Naive thymus-derived CD4-positive, alpha-beta T cell (primary cell): Measurements from ENCODE around the gene CPT1A. TPM values are rescaled to one million over a fixed set of nuclear protein-coding genes. Genes with fewer than 3 reads are reported as not detected.

Experiments
- ATAC-seq: fragments of 150-1000 bp; cut with Tn5 transposase; 2 replicates; pipeline ENCODE4 v1.10.0; 2021; ENCODE audit warnings: mild to moderate bottlenecking, moderate library complexity
- CTCF ChIA-PET: fragments of 350-600 bp; sonication (Branson Sonifier 250); formaldehyde crosslinking; loops from one replicate; lab custom pipeline; 2021; ENCODE audit warnings: antibody characterized with exemption; lab: Charles Lee
- POLR2A ChIA-PET: fragments of 350-600 bp; sonication (Branson Sonifier 250); formaldehyde crosslinking; loops from one replicate; lab custom pipeline; 2021; ENCODE audit warnings: antibody characterized with exemption, inconsistent platforms; lab: Charles Lee
- DNase-seq, 9 donors: peaks; one replicate each; pipeline versions ENCODE4 v3.0.0 to v3.0.0-alpha.2; 2020 to 2022; ENCODE audit warnings: mixed read lengths in 1 of 9
- H3K27ac ChIP-seq: one replicate; pipeline ENCODE4 v1.7.0; 2013; ENCODE audit warnings: mild to moderate bottlenecking, low read depth, low read length, moderate library complexity
- H3K27me3 ChIP-seq, 2 donors: one replicate each; pipeline ENCODE4 v1.7.0; 2013; ENCODE audit warnings: low read length in 2 of 2, mild to moderate bottlenecking in 2 of 2, moderate library complexity in 2 of 2; ENCODE audit not compliant: control insufficient read depth in 2 of 2, insufficient read depth in 2 of 2
- H3K36me3 ChIP-seq, 3 experiments: 1 replicate in 2 of 3; 2 replicates in 1 of 3; pipeline ENCODE4 v1.7.0; 2013; ENCODE audit warnings: low read length in 3 of 3, mild to moderate bottlenecking in 3 of 3, moderate library complexity in 1 of 3; ENCODE audit not compliant: insufficient read depth in 3 of 3, control insufficient read depth in 2 of 3
- H3K4me1 ChIP-seq, 2 donors: one replicate each; pipeline ENCODE4 v1.7.0; 2013; ENCODE audit warnings: low read length in 2 of 2, mild to moderate bottlenecking in 2 of 2, moderate library complexity in 1 of 2; ENCODE audit not compliant: control insufficient read depth in 2 of 2, insufficient read depth in 2 of 2
- H3K4me3 ChIP-seq: 2 replicates; pipeline ENCODE4 v1.7.0; 2013; ENCODE audit warnings: mild to moderate bottlenecking, low read length
- H3K9me3 ChIP-seq, 3 experiments: 1 replicate in 2 of 3; 2 replicates in 1 of 3; pipeline ENCODE4 v1.7.0; 2013; ENCODE audit warnings: low read length in 3 of 3; ENCODE audit not compliant: control insufficient read depth in 2 of 3
- H3K27ac Mint-ChIP-seq, 9 donors: one replicate each; pipeline ENCODE4 v1.8.0; 2020 to 2022; ENCODE audit warnings: mixed read lengths in 9 of 9, mild to moderate bottlenecking in 8 of 9, moderate library complexity in 5 of 9, inconsistent platforms in 2 of 9
- H3K27me3 Mint-ChIP-seq, 5 donors: one replicate each; pipeline ENCODE4 v1.8.0; 2021 to 2022; ENCODE audit warnings: mixed read lengths in 5 of 5, mild to moderate bottlenecking in 1 of 5
- H3K36me3 Mint-ChIP-seq, 5 donors: one replicate each; pipeline ENCODE4 v1.8.0; 2020 to 2022; ENCODE audit warnings: mixed read lengths in 5 of 5, mild to moderate bottlenecking in 3 of 5, inconsistent platforms in 1 of 5
- H3K4me1 Mint-ChIP-seq, 7 donors: one replicate each; pipeline ENCODE4 v1.8.0; 2020 to 2022; ENCODE audit warnings: mixed read lengths in 7 of 7, mild to moderate bottlenecking in 3 of 7, inconsistent platforms in 1 of 7
- H3K4me3 Mint-ChIP-seq, 10 donors: one replicate each; pipeline ENCODE4 v1.8.0; 2020 to 2022; ENCODE audit warnings: mild to moderate bottlenecking in 10 of 10, mixed read lengths in 10 of 10, moderate library complexity in 6 of 10, inconsistent platforms in 2 of 10
- H3K9me3 Mint-ChIP-seq, 11 donors: one replicate each; pipeline ENCODE4 v1.8.0; 2020 to 2022; ENCODE audit warnings: mixed read lengths in 11 of 11, mild to moderate bottlenecking in 4 of 11, inconsistent platforms in 1 of 11, moderate library complexity in 1 of 11
- intact Hi-C, 2 donors: fragments of 100-400 bp; cut with micrococcal nuclease; formaldehyde crosslinking; loops; one replicate each; pipeline ENCODE4 v1.15.1; 2023
- polyA plus RNA-seq, 2 donors: library from polyadenylated mRNA; unstranded; fragments of 300-500 nt; fragmentation: Illumina TruSeq; gene quantifications; one replicate each; pipeline ENCODE4 v1.2.3, GENCODE V29; 2021
- total RNA-seq, 6 experiments: library from RNA in 5 of 6; stranded (reverse) in 5 of 6; gene quantifications; 1 replicate in 5 of 6; 2 replicates in 1 of 6; pipeline ENCODE4 v1.2.3 and lab custom pipeline; 2021 to 2026

The CPT1A gene
- total and polyA plus RNA-seq, 7 experiments from 2014 or later = 2.3 to 52.7 (median 20.0) TPM

DNA sequence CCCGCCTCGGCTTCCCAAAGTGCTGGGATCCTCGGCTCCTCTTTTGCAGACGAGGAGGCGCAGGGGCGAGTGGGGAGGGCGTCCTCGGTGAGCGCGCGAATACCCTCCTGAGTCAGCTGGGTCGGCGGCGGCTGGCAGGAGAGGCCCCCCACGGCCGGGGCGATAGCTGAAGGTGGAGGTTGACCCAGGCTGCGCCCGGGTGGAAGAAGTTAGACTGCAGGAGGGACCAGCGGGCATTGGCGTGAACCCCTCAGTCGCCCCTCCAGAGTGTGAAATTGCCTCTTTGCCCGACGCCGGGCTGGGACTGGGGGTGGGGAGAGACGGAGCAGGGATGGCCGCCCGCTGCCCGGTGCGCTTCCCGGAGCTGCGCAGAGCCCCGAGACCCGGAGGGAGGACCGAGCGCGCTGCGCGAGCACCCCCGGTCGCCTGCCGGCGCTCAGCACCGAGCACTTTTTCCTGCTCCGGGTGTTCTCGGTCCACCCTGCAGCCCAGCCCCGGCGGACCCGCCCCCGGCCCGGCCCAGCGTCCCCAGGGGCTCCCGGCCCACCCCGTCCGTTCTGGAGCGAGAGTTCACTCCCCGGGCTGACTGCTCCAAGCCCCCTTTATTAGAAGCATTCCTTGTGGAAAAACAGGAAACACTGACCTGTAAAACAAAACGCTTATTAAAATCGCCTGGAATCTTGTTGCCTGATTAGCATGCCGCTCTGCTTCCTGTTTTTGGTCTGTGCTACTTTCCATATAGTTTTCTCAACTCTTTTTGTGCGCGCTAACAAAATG lies 13.7 kb upstream of the CPT1A start:
- ChIA-PET POLR2A (no interaction called here), CTCF (no interaction called here)
- Histone ChIP-seq H3K9me3 (no peaks in the 10 kb centered on the region), H3K36me3 (no peaks in the 10 kb centered on the region), H3K4me3 (peak overlapping the region; percentile 39), H3K27ac (no peak overlapping the region), H3K27me3 (peaks cover 0 to 6% of the 10 kb centered on the region in 2 donors), H3K4me1 (peaks cover 4% of the 10 kb centered on the region in 2 donors)
- Mint-ChIP-seq H3K27ac (no peak overlapping the region), H3K9me3 (peaks cover 0 to 1% (median 0%) of the 10 kb centered on the region in 11 donors), H3K4me3 (peak overlapping the region; percentile 7 to 86 (median 74)), H3K4me1 (peaks cover 0 to 11% (median 5%) of the 10 kb centered on the region in 7 donors), H3K27me3 (peaks cover 14 to 55% (median 18%) of the 10 kb centered on the region in 5 donors), H3K36me3 (peaks cover 0 to 3% (median 0%) of the 10 kb centered on the region in 5 donors)
- DNase-seq = peak in 3 of 9 donors; percentile 11 to 29 (median 21)
- ATAC-seq = peak; percentile 69
- intact Hi-C loops = loop anchor here in 1 of 2 donors (2.0 kb wide), 1 partner anchor 17 kb away; no protein-coding TSS in a partner anchor

DNA sequence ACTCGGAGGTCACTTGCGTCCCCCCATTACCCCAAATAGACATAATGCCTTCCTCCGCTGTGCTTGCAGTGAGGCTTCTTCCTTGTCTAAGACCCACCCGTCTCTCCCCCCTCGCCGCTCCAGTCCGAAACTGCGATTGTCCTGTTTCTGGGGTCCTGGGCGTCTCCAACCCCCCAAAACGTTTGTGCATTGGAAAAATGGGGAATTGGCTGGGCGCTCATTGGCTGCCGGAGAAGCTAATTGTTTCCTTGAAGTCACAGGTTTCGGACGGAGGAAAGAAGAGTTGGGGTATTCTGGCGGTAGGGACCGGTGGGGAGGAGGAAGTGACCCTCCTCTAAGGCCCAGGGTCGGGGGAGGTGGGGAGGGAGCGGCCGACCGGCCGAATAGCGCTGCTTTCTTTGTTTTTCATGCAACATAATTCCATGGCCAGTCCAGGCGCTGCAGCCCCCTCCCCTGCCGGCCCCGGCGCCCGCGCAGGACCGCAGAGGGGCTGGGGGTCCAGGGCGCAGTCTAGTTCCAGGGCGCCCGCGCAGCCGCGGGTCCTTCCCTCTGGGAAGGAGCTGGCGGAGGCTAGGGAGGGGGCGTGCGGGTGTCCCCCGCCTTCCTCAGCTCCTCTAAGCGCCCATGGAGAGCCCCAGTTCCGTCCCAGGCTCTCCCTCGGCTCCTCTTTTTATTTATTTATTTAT lies 12.7 kb upstream of the CPT1A start:
- no peak overlapping the region for H3K27ac ChIP-seq
- H3K9me3 ChIP-seq = no peaks in the 10 kb centered on the region
- ChIA-PET POLR2A (no interaction called here), CTCF (interaction anchor here (0.6 kb wide), 1 partner anchor 178 kb away, joined by 3 read pairs; no protein-coding TSS in a partner anchor)
- Mint-ChIP-seq H3K4me3 (peak overlapping the region in 8 of 10 donors; percentile 14 to 80 (median 66)), H3K27me3 (peaks cover 14 to 55% (median 18%) of the 10 kb centered on the region in 5 donors), H3K36me3 (peaks cover 0 to 3% (median 0%) of the 10 kb centered on the region in 5 donors), H3K9me3 (peaks cover 0 to 1% (median 0%) of the 10 kb centered on the region in 11 donors), H3K27ac (no peak overlapping the region), H3K4me1 (peaks cover 0 to 11% (median 5%) of the 10 kb centered on the region in 7 donors)
- no peak overlapping the region for H3K4me3 ChIP-seq
- DNase-seq (no peak), ATAC-seq (no peak)
- H3K4me1 ChIP-seq = peaks cover 4% of the 10 kb centered on the region in 2 donors
- peaks cover 0 to 6% of the 10 kb centered on the region in 2 donors for H3K27me3 ChIP-seq
- intact Hi-C loops = loop anchor here in 1 of 2 donors (2.0 kb wide), 1 partner anchor 16 kb away; no protein-coding TSS in a partner anchor
- no peaks in the 10 kb centered on the region for H3K36me3 ChIP-seq

DNA sequence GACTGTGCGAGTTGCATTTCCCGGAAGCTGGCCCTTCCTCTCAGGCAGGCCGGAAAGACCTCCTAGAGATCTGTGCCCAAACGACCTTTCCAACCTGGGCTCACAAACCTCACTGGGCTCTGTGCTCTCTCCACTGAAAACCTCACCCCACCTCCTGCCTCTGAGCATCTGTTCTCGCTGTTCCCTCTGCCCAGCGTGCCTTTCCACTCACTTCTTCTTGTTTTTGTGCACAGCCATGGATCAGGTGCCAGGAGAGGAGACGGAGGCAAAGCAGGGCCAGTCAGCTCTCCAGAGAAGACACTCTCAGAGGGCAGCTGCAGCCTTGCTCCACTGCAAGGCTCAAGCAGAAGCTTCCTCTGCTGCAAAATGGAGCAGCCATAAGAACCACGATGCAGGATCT lies 10.9 kb upstream of the CPT1A start:
- POLR2A ChIA-PET = no interaction called here
- no peak overlapping the region for H3K4me3 ChIP-seq
- CTCF ChIA-PET = interaction anchor here (0.5 to 1.0 kb wide), 3 partner anchors 10 to 1516 kb away, joined by 3 to 4 read pairs (median 4); no protein-coding TSS in a partner anchor

DNA sequence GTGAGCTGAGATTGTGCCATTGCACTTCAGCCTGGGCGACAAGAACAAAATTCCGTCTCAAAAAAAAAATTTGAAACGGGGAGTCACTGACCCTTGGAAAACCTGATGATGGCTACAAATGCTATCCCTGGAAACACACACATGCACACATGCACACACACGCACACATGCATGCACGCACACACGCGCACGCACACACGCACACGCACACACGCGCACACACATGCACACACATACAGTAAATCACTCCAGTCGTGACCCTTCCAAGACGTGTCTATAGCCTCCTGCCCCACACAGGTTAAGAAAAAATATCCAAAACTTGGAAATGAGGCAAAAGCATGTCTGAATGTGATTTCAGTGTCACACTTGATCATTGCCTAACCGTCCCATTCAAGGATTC lies 6.7 kb upstream of the CPT1A start:
- Mint-ChIP-seq H3K4me3 (no peak overlapping the region), H3K9me3 (no peaks in the 10 kb centered on the region), H3K27me3 (peaks cover 4 to 44% (median 10%) of the 10 kb centered on the region in 5 donors), H3K4me1 (peaks cover 4 to 9% (median 5%) of the 10 kb centered on the region in 7 donors), H3K36me3 (no peaks in the 10 kb centered on the region), H3K27ac (no peak overlapping the region)
- CTCF ChIA-PET = no interaction called here
- Histone ChIP-seq H3K4me3 (no peak overlapping the region), H3K27ac (no peak overlapping the region), H3K36me3 (no peaks in the 10 kb centered on the region), H3K4me1 (peaks cover 4% of the 10 kb centered on the region in 2 donors), H3K27me3 (no peaks in the 10 kb centered on the region), H3K9me3 (no peaks in the 10 kb centered on the region)
- DNase-seq (no peak), ATAC-seq (no peak)
- POLR2A ChIA-PET = no interaction called here
- intact Hi-C loops = loop anchor here in 1 of 2 donors (10.0 kb wide), 1 partner anchor 796 kb away; the partner anchor contains the start of gene CCND1

More for the DNA sequence above, 10.9 kb upstream of the CPT1A start:
- Histone ChIP-seq H3K9me3 (no peaks in the 10 kb centered on the region), H3K27me3 (peaks cover 0 to 6% of the 10 kb centered on the region in 2 donors), H3K27ac (no peak overlapping the region), H3K4me1 (peaks cover 4% of the 10 kb centered on the region in 2 donors), H3K36me3 (no peaks in the 10 kb centered on the region)
- no peaks in the 10 kb centered on the region for H3K9me3 Mint-ChIP-seq
- peaks cover 0 to 3% (median 0%) of the 10 kb centered on the region in 5 donors for H3K36me3 Mint-ChIP-seq
- no peak overlapping the region for H3K27ac Mint-ChIP-seq
- peaks cover 0 to 11% (median 5%) of the 10 kb centered on the region in 7 donors for H3K4me1 Mint-ChIP-seq
- DNase-seq (no peak), ATAC-seq (no peak)
- peaks cover 14 to 54% (median 18%) of the 10 kb centered on the region in 5 donors for H3K27me3 Mint-ChIP-seq
- no peak overlapping the region for H3K4me3 Mint-ChIP-seq
- intact Hi-C loops = no loop called here

DNA sequence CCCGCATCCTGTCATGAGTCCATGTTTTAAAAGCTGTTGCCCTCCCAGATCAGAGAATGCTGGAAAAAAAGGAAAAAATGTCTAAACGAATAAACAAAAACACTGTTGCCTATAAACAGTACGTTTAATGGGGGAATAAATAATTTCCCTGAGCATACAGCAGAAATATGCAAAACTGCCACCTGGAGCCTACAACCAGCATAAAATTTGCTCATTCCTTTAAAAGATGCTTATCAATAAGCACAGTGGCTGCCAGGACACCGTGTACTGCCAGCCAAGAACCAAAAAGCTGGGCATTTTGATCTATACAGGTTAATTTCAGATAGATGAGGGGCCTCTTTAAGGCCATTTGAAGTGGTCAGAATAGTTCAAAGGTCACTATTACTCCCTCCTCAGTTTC lies 5.7 kb upstream of the CPT1A start:
- no peak overlapping the region for H3K4me3 Mint-ChIP-seq
- CTCF ChIA-PET = no interaction called here
- no peaks in the 10 kb centered on the region for H3K27me3 ChIP-seq
- peak overlapping the region in 1 of 9 donors; percentile 59 for H3K27ac Mint-ChIP-seq
- DNase-seq (no peak), ATAC-seq (no peak)
- peaks cover 0 to 34% (median 4%) of the 10 kb centered on the region in 5 donors for H3K27me3 Mint-ChIP-seq
- no peaks in the 10 kb centered on the region for H3K9me3 Mint-ChIP-seq
- intact Hi-C loops = loop anchor here in 1 of 2 donors (10.0 kb wide), 1 partner anchor 797 kb away; the partner anchor contains the start of gene CCND1
- POLR2A ChIA-PET = no interaction called here
- no peak overlapping the region for H3K4me3 ChIP-seq
- H3K4me1 Mint-ChIP-seq = peaks cover 5 to 16% (median 12%) of the 10 kb centered on the region in 7 donors
- H3K36me3 ChIP-seq = no peaks in the 10 kb centered on the region
- peaks cover 9 to 10% of the 10 kb centered on the region in 2 donors for H3K4me1 ChIP-seq
- H3K27ac ChIP-seq = no peak overlapping the region
- H3K9me3 ChIP-seq = no peaks in the 10 kb centered on the region
- no peaks in the 10 kb centered on the region for H3K36me3 Mint-ChIP-seq

DNA sequence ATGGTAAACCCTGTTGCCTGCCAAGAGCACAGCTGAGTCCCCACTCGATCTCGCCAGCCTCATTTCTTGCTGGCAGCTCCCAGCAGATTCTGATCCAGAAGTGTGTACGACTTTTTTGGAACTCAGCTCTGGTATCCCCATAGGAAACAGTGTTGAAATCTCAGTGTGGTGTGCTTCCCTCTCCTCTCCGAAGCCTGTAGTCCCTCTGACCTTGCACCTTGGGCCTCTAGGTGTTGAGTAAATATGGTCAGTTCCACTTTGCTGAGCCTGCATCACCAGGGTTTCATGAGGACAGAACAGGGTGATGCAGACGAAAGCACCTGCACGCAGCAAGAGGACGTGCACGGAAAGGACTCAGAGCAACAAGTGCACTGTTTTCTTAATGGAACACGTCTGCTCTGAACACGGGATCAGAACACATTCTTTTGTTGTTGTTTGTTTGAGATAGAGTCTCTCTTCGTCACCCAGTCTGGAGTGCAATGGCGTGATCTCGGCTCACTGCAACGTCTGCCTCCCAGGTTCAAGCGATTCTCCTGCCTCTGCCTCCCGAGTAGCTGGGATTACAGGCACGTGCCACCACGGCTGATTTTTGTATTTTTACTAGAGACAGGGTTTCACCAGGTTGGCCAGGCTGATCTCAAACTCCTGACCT lies 3.8 kb upstream of the CPT1A start:
- DNase-seq (no peak), ATAC-seq (no peak)
- H3K4me3 Mint-ChIP-seq = peak overlapping the region in 4 of 10 donors; percentile 18 to 91 (median 38)
- ChIA-PET POLR2A (interaction anchor here (3.9 kb wide), 1 partner anchor 15 kb away, joined by 33 read pairs; no protein-coding TSS in a partner anchor), CTCF (interaction anchor here (0.7 to 4.9 kb wide), 2 partner anchors 20 to 261 kb away, joined by 3 to 49 read pairs; no protein-coding TSS in a partner anchor)
- H3K27ac Mint-ChIP-seq = peak overlapping the region in 2 of 9 donors; percentile 53 to 62
- H3K27me3 Mint-ChIP-seq = peaks cover 0 to 30% (median 0%) of the 10 kb centered on the region in 5 donors
- Histone ChIP-seq H3K27me3 (no peaks in the 10 kb centered on the region), H3K4me1 (peaks cover 12 to 13% of the 10 kb centered on the region in 2 donors), H3K36me3 (no peaks in the 10 kb centered on the region), H3K9me3 (no peaks in the 10 kb centered on the region), H3K4me3 (no peak overlapping the region), H3K27ac (no peak overlapping the region)
- H3K9me3 Mint-ChIP-seq = no peaks in the 10 kb centered on the region
- no peaks in the 10 kb centered on the region for H3K36me3 Mint-ChIP-seq
- intact Hi-C loops = loop anchor here in 1 of 2 donors (2.0 to 10.0 kb wide), 2 partner anchors 47 to 799 kb away; partner anchors contain the start of gene CCND1
- H3K4me1 Mint-ChIP-seq = peaks cover 5 to 21% (median 12%) of the 10 kb centered on the region in 7 donors
